HG03039 (cell line): ENCODE measurements around the gene SPOCD1.

Experiments
- ATAC-seq: cut with Tn5 transposase; IDR thresholded peaks from one replicate; pipeline ENCODE4 v1.9.1; 2021; ENCODE audit warnings: mild to moderate bottlenecking, moderate library complexity; ENCODE audit not compliant: unreplicated experiment

The SPOCD1 gene

DNA sequence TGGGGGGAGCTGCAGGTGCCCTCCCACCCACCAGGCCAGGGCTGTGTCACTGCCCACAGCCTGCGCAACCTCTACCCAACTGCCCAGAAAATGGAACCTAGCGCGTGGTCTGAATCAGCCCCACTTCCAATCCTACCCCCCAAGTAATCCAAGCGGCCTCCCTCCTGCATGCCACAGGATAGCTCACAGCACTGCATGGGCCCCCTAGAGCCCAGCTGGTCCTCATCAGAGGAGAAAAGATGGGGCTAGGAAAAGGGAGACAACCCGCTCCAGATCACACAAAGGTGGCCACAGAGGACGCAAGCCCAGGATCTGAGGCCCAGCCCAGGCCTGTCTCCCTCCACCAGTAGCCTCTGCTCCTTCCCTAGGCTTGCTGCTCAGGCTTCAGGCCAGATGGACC is 57.8 kb downstream of the SPOCD1 start:
- no peak for ATAC-seq

DNA sequence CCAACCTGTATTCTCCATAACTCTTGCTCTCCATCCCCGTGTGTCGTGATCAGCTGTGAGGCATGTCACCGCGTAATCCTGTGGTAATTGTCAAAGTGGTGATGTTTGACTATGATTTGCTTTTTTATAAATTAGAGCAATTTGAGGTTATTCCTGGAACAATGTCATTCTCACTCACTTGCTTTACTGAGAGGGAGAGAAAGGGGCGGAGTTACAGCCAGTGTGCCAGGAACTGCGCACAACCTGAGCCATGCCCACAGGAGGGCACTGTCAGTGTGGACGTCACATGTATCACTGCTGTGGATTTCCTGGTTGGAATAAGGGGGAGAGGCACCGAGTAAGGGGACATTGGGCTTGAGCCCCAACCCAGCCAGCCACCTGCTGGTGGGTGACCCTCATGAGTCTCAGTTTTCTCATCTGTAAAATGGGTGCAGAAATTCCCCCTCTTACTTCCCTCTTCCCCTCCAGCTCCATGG is 58.6 kb downstream of the SPOCD1 start:
- no peak for ATAC-seq

DNA sequence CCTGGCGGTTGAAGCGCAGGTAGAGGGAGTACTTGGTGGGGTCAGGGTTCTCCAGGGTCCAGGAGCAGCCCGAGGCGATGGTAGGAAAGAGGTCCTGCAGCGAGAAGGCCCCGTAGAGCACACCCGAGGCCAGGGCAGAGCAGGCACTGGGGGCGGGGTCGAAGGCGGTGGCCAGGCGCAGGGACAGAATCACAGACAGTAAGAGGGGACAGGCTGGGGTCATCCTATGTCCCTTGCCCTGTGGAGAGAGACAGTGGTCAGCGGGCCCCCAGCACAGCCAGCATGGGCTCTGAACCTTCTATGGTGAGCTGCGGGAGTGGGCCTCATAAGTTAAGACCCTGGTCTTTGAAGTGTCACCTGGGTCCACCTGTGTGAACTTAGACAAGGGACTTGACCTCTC is 59.2 kb downstream of the SPOCD1 start:
- ATAC-seq = no peak

DNA sequence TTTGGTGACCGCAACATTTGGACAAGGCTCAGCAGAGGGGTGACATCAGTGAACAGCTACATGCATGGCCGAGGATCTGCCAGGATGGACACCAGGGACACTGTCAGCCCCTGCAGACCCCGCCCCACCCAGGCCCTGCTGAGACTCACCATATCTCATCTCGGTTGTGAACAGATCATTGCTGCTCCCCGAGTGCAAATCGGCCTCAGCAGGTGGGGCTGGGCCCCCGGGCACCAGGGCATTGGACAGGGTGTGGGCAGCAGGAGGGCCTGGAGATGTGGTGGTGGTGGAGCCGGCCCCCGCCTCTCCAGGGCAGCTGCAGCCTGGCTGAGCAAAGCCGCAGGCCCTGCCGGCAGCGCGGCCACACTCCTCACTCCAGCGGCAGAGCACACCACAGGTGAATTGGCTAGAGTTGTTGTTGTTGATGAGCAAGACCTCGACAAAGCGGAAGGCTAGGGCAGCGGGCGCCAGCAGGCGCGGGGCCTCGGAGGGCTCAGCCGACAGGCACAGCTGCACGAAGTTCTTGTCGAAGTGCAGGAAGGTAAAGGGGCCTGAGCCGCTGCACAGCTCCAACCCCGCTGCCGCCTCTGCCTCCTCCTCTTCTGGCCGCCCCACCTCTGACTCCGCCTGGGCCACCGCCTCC is 59.9 kb downstream of the SPOCD1 start:
- no peak for ATAC-seq

DNA sequence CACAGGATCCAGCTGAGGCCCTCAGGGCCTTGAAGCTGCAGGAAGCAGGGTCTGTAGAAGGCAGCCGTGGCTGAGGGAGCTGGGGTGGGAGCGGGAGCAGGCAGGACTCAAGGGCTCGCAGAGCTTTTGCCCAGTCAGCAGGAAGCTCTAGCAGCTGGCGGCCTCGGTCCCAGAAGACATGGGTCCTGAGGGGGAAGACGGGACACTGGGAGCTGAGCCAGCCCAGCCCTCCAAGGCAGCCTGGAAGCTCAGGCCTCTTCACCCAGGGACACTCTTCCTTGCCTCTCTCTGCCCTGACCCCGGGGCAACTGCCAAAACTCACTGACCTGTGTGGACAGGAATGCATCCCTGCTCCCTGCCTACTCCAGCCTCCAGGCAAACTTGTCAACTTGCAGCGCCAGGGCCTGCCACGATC is 60.6 kb downstream of the SPOCD1 start:
- no peak for ATAC-seq

DNA sequence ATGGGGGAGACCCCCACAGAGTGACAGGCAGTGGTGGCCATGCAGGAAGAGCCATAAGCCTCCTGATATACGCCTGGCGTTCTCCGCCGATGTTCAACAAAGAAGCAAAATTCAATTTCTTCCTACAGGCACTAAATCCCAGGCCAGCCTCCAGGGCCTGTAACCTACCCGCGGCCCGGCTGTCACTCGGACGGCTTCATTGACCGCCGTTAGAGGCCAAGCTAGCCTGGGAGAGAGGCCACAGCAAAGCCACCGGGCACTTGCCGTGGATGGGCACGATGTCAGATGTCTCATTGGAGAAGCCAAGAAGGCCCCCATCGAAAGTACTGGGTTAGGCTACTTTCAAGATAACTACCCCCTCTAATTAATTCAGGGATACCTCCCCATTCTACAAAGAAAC is 61.4 kb downstream of the SPOCD1 start:
- no peak for ATAC-seq

DNA sequence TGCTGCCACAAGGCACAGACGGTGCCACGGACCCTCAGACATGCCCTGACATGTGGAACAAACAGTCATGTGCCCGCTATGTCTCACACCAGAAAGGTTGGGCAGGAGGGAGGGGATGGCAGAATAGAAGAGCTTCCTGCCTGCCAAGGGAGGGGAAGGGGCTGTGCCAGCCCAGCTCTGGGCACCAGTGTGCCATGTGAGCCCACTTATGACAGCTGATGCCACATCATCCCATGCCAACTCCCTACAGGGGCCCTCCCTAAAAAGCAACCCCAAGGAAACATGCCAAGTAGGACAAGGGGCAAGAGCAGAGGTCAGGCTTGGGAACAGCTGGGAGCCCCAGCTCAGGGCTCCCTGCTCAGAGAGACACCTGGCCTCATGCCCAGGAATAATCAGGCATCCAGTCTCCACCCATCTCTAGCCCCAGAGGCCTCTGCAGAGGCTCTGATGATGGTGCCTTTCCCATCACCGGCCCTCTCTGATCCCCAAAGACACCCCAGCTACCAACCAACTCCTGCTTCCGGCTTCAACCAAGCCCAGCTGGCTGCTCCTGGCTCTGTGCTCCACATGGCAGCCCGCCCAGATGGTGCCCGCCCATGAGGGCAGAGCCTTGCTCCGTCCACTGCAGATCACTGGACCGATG is 62.0 kb downstream of the SPOCD1 start:
- ATAC-seq = no peak

DNA sequence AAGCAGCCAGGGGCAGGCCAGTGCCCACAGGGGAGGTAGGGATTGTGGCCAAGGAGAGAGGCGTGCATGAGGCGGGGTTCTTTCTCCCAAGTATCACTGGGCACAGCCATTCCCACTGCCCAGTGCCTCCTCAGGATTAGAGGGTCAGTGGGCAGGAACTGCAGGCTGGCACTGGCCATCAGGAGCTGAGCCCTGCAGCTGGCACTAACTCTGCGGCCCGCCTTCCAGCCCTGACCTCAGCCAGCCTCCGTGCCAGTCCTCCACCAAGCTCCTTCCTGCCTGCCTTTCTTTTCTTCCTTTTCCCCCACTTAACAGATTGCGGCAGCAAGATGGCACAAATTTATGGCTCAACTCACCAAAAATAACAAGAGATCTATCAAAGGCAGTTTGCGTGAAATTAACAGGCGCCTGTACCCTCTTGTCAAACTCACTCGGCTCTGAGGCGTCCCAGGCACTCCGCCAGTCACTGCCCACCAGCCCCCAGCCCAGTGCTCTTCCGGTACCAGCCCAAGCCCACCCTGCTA is 62.8 kb downstream of the SPOCD1 start:
- ATAC-seq = no peak

DNA sequence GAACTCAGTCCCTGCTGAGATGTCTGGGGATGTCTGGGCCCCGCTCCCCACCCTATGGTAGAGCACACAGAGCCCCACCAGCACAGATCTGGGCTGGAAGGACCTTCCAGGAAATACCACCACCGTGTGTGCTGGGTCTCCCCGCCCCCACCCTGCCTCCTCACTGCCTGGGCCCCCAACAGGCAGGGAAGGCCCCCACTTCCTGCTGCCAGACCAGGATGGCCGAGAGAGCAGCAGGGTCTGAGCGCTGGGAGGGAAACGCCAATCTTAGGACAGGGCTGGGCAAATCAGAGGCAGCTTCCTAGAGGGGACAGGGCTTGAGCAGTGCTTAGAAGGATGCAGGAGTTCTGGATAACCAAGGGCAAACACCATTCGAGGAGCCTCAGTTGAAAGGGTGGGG is 63.6 kb downstream of the SPOCD1 start:
- no peak for ATAC-seq

DNA sequence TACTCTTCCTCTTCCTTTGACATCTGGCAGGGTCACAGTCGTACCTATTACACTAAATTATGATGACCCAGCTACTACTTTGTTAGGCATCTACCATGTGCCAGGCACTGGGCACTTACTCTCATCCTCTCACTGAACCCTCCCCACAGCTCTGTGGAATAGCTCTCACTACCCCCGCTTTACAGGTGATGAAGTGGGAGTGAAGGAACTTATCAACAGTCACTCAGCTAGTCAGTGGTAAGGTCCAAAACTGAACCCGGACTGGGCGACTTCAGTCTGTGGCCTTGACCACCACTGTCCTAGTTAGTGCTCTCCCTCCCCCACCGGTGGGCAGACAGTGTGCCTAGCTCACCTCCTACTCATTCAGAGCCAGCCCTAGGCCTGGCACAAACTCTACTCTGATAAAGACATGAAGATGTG is 64.0 kb downstream of the SPOCD1 start:
- no peak for ATAC-seq

DNA sequence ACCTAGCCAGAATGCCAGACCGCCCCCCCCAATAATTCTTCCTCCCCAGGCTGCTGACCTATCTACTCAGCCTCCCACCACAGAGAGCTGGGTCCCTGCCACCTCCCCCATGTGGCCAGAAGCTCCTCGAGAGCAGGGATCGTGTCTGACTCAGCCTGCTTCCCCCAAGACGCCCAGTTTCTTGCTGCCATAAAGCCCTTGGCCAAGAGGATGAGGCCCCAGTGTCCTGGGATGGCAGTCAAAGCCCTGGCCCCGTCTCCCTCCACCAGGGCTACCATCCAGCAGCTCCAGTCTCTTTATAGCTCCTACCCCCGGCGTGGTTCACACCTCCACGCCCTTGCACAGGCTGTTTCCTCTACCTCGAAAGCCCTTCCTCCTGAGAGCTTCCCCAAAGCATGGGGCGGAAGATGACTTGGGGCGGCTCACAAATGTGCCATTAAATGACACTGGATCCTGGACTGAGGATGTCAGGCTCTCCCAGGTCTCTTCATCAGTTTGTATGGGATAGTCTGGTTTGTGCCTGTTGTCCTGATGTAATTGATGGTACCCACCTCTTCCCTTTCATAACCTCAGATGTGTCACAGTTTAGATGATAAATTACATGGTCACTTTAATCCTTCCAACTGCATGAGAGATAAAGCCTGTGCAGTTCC is 64.8 kb downstream of the SPOCD1 start:
- no peak for ATAC-seq

DNA sequence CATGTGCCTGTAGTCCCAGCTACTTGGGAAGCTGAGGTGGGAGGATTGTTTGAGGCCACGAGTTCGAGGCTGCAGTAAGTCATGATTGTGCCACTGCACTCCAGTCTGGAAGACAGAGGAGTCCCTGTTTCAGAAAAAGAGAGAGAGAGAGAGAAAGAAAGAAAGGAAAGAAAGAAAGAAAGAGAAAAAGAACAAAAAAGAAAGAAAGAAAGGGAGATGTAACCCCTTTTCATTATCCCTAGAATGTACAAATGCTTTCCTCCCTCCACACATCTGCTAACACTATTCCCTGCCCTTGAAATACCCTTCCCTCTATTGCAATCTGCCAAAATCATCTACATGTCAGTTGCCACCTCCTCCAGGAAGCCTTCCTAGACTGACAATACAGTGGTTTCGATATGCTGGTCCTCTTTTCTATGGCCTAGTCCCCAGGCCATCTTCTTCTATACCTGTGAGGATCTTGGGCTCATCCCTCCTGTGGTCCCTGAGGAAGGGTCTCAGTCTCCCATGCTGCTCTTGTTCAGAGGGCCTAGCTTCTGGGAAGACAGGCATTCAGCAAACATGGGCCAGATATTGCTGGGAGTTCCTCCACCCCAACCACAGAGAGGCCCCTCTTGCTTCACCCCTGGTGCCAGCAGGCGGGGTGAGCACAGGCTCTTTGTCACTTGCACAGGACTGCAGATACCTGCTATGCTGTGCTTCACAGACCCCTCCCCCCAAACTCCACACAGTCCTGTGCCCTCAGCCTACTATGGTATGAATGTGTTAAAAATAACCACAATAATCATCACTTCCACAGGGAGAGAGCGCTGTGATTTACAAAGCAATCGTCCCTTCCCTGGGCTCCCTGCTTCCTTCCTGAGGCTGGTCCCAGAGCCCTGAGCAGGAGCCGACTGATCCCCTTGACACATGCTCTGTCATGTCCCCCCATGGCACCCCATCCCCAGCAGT is 65.8 kb downstream of the SPOCD1 start:
- ATAC-seq = no peak

DNA sequence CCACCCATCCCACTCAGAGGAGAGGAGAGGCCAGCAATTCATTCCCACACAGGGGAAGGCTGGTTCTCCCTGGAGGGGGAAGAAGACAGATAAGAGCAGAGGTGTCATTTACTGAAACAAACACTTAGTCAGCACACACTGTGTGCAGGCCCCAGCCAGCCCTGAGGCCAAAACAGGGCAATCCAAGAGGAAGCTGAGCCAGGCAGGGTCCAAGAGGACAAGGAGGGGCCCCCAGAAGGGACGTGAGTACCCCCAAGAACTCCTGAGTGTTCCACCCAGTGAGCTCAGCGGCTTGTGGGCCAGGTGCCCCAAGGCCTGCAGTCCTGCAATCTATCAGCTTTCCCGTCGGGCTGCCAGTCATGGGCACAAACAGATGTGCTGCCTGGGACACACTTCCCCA is 67.5 kb downstream of the SPOCD1 start:
- no peak for ATAC-seq

DNA sequence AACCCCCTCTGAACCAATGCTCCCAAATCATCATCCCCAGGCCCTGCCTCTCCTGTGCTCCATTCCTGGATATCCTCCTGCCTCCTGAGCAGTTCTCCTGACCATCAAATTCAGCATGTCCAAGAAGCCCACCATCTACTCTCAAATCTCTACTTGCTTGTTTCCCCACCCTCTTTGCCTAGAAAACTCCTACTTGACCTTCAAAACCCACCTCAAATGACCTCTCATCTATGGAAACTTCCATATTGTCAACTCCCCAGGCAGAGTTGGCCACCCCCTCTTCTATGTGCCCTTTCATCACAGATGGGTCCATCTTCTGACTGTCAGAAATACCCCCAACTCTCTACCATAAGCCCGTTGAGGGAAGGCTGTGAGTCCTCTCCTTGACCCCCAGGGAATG is 68.5 kb downstream of the SPOCD1 start:
- ATAC-seq = no peak

DNA sequence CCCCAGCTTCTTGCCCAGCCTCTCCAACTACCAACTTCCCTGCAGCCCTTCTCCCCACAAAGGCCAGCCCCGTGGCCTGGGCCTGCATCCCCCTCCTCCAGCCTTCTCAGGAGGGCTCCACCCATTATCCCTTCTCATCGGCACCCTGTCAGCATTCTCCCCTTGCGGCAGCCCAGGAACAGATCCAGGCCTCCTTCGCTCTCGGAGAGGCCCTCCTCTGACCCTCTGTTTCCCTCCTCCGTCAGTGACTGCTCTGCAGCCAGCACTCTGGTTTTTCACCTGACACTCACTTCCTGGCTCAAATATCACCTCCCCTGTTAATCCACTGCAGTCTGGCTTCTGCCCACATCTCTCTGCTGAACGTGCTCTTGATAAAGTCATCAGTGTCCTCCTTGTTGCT is 69.1 kb downstream of the SPOCD1 start:
- no peak for ATAC-seq

DNA sequence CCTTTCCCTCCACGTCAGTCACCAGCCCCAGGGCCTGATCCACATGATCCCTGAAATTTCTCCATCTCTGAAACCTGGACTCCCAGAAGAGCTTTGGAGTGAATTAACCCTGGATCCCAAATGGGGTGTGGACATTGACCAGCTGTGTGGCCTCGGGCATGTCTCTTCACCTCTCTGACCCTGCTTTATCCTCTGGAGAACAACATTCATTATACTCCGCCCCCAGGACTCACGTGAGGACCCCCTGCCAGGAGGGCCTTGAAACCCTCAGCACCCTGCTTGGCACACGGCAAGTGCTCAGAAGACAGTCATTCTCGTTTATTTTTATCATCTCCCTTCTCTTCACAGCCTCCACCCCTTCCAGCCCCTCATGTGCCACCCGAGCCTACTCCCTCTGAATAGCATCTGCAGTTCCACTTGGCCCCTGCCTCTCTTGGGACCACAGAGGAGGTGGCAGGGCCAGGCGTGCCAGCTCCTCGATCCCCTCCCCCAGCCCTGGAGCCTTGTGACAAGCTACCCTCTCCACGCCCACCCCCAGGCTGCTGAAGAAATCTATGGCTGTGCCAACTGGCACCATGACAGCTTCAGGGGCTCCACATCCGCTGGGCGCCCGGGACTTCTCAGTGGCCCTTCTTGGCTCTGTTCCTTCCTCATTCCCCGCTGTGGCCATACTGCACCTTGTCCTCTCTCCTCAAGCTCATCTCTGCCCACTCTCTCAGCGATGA is 69.7 kb downstream of the SPOCD1 start:
- ATAC-seq = no peak

DNA sequence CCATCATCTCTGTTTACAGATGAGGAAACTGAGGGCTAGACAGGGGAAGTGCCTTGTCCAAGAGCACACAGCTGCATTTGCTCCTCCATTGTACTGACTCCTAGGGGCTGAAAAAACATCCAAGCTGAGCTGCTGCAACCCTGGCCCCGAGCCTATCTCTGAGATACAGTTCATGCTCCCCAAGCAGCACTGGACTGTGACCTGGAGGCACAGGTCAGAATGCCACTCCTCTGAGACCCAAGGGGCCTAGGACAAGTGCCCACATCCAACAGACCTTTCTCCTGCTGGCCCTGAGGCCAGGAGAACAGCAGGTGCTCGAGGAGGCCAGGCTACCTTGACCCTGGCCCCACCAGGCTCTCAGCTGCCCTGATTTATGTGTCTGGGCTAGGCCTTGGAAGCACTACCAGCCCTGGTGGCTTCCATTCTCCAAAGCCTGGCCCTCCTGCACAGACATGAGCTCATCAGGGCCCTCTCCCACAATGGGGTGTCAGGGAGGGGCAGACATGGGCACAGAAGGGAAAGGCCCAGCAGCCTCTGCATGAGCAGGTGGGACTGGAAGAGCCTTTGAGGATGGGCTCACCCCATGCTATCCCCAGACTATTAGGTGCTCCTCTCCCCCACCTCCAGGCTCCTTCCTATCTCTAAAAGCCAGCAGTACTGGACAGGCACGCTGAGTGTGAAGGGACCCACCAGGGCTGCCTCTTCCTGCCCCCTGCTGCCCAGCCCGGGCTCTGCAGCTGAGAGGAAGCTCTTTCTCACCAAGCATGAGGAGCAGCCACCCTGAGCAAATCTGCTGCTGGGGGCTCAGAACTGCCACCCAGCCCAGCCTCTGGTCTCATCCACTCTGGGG is 70.5 kb downstream of the SPOCD1 start:
- ATAC-seq = no peak

DNA sequence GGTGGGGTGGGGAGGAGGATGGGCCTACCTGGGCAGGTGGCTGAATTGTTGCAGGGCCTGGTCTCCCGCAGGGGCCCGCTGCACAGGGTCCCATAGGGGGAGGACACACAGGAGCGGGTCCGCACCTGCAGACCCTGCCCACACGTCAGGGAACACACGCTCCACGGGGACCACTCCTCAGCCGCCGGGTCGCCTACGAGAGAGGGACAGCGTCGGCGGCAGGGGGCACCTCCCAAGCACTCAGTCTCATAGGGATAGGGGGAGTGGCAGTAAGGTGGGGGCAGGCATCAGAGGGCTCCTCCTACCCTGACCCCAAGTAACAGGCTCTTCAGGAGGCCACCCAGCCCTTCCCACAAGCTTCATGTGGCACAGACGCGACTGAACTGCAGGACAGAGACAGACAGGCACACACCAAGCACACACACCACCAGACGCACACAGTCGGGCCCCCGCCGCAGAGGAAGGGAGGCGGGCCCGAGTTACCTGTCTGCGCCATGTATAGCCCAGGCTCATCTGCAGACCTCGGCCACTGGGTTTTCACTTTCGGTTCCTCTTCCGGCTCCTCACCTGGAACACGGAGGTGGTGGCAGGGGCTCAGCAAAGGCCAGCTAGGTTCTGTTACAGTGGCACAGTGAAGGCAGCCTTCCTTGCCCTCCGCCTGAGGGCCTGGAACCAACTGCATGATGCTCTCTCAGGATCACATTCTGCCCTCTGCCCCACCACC is 71.5 kb downstream of the SPOCD1 start:
- ATAC-seq = no peak
